Activated CD4-positive, alpha-beta T cell treated with anti-CD3 and anti-CD28 coated beads, Interleukin-2, Interleukin-4, amounts not matched to agents 100 ng/mL and 50 ng/mL, durations not matched to agents 16 hours and 8 hours (primary cell): ENCODE data around the gene REP15.
"Not testable (repeated sequence)": the region's sequence is repeated elsewhere in the genome, so short reads cannot be mapped to it uniquely, and the experiment has no call there.

Experiments
- DNase-seq: peaks from one replicate; pipeline ENCODE4 v3.0.0-alpha.2; 2020; ENCODE audit warnings: low spot score

Gene REP15

DNA sequence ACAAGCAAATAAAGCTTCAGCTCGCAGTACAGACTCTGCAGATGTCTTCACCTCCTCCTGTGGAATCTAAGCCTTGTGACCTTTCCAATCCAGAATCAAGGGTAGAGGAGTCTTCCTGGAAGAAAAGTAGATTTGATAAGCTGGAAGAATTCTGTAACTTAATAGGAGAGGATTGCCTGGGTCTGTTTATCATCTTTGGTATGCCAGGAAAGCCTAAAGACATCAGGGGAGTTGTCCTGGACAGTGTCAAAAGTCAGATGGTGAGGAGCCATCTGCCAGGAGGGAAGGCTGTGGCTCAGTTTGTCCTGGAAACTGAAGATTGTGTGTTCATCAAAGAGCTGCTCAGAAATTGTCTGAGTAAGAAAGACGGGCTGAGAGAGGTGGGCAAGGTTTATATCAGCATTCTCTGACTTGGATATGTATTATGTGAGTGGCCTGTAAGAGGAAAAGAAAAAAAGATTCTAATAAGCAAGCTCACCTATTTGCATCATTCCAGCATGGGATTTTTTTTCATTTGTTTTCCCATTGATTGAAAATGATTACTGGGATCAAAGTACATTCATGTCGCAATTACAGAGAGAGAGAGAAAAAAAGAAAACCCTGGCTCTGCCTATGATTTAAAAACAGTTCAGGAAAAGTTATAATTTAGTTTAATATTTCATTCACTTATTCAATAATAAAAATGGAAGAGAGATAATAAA lies 767 bp downstream of the REP15 start:
- no peak for DNase-seq

DNA sequence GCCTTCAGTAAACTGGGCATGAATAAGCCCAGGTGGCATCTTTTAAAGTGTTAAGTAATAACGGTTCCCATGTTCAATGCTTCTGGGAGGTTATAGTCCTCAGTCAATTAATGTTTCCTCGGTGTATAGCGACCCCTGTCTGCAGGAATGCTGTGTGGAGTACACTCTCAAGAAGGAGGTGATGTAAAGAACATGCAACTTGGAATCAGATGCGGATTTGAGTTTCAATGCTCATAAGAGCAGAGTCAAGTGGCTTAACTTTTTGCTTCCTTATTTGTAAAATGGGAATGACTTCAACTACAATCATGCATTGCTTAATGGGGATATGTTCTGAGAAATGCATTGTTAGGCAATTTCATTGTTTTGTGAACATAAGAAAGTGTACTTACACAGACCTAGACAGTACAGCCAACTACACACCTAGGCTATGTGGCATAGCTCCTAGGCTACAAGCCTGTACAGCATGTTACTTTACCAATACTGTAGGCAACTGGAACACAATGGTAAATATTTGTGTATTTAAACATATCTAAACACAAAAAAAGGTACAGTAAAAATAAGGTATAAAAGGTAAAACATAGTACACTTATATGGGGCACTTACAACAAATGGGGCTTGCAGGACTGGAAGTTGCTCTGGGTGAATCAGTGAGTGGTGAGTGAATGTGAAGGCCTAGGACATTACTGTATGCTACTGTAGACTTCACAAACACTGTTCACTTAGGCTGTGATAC lies 7.6 kb downstream of the REP15 start:
- peak; percentile 81 for DNase-seq

DNA sequence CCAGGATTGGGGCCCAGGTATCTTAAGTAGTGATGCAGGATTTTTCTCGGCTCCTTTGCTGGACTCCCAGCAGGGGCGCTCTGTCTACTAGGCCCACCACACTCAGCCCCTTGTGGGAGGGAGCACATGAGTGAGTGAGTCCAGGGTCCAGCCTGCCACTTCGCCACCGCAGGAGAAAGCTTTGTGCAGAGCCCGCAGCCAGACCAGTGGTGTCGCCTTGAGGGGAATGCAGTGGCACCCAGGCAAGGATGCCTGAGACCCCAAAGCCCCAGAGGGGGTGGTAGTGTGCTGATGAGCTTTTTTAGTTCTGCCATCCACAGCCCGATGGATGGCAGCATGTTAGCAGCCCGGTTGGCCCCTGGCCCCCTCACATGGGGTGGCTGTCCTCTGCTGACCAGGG lies 9.0 kb downstream of the REP15 start:
- no peak for DNase-seq

DNA sequence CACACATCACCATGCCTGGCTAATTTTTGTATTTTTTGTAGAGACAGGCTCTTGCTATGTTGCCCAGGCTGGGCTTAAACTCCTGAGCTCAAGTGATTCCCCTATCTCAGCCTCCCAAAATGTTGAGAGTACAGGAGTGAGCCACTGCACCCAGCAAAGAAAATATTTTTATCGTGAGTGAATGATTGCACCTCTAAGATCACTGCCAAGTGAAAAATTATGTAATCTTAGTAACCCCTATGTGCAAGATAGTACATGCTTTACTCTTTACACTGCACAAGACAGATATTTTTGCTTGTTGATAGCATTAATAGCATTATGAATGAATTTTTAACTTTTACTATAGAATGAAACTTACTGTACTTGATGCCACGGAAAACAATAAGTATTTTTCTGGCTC lies 11.0 kb downstream of the REP15 start:
- DNase-seq: no peak

DNA sequence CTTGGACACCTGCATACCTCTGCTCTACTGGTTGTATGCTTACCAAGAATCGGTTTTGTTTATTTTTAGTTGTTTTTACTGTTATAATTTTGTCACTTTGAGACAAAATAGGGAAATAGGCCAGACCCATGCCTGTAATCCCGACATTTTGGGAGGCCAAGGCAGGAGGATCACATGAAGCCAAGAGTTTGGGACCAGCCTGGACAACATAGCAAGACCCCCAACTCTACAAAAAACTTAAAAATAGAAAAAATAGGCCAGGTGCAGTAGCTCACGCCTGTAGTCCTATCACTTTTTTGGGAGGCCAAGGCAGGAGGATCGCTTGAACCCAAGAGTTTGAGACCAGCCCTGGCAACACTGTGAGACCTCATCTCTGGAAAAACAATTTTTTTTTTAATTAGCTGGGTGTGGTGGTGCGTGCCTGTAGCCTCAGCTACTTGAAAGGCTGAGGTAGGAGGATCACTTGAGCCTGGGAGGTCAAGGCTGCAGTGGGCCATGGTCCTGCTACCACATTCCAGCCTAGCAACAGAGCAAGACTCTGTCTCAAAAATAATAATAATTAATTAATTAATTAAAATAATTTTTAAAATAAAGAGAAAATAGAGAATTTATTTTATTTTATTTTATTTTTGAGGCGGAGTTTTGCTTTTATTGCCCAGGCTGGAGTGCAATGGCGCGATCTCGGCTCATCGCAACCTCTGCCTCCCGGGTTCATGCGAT lies 13.1 kb downstream of the REP15 start:
- no peak for DNase-seq

DNA sequence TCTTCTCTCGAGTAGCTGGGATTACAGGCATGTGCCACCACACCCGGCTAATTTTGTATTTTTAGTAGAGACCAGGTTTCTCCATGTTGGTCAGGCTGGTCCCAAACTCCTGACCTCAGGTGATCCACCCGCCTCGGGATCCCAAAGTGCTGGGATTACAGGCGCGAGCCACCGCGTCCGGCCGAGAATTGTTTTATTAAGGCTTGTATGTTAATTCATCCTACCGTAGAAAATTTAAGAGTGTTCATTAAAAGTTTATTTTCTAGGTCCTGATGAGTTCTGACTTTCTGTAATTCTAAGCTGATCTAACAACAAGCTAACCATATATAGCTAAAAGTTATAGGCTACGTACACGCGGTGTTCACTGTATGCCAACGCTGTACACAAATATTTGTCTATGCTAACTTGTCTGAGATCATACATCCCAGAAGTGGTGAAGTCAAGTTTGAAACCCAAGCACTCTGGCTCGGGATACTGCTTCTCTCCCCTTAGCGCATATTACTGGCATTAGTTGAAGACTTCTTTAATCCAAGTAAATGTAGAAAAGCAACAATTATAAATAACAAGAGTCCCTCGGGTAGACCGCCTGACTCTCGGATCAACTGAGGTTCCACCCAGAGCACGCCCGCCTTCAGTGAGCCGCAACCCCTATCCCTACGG lies 13.8 kb downstream of the REP15 start:
- peak; percentile 16 for DNase-seq

DNA sequence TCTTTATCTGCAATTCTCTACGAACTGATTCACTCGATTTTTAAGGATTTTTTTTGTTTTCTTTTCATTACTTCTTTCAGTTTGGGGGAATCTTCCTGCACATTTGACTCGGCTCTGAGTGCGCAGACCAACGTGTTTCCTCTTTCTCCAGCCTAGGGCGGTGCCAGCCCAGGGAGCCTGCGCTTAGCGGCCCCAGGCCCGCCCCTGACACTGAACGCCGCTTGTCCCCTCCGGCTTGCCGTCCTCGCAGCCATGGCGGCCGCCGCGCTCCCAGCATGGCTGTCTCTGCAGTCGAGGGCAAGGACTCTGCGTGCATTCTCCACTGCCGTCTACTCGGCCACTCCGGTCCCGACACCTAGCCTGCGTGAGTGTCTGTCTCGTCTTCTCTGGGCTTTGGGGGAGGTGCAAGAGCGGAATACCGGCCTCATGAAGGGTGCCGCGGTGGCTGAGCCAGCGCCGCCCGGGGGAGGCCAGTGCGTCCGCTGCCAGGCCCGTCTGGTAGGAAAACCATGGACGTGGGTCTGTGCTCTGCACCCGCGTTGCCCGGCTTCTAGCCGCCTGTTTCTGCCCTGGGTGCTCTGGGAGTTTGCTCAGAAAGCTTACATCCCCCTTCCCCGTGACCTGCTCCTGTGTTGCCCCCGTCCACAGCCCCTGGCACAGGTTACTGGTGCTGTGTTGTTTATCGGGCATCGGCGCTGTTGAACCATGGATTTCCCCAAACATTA lies 14.5 kb downstream of the REP15 start, which contains the start of gene MRPS35:
MRPS35 (plus strand) TSS at position 241 of the 725 bp plus-strand sequence; CDS start at position 253, 12 bp downstream.
- peak; percentile 91 for DNase-seq

DNA sequence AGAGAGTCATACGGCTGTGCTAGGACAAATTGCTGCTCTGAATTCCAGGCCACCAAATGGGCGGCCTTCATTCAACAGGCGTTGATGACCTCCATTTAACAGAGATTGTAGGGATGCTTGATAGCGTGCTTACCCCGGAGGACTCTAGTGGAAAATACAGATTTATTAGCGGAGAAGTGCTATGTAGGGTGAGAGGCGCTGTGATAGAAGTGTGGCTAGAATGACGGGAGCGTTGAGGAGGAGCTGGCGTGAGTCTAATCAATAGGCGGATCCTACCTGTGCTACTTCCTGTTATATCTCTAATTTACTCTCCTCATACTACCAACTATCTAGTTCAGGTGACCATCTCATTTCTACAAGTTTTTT lies 15.1 kb downstream of the REP15 start:
- DNase-seq: peak; percentile 35

DNA sequence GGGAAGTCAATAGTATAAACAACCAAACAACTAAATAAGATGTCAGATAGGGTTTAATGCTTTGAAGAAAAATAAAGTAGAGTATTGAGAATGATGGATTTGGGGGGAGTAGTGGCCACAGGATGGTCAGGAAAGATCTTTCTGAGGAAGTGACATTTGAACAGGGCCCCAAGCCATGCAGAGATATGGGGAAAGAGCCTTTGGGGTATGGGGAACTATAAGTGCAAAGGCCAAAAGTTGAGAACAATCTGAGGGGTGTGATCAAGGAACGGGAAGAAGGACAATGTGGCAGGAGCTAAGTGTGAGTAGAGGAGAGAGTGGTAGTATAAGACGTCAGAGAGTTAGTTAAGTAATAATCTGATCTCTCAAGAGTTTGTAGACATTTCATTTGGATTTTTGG lies 15.7 kb downstream of the REP15 start:
- no peak for DNase-seq

DNA sequence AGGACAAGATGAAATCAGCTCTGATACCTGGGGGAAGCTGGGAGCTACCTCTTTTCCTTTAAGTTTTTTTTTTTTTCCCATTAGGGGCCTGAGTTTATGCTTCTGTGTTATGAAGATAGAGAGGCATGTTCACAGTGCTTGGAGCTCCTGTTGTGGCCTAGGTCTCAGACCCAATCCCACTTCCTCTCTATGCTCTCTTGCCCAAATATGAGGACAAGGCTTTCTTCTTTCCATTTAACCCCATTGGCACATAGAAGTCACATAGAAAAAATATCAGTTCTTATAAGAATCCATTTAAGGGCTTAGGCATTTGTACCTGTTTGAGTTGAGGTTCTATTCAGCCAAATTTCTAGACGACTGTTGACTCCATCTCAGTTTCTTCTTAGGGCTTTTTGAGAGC lies 27.0 kb downstream of the REP15 start:
- no peak for DNase-seq

DNA sequence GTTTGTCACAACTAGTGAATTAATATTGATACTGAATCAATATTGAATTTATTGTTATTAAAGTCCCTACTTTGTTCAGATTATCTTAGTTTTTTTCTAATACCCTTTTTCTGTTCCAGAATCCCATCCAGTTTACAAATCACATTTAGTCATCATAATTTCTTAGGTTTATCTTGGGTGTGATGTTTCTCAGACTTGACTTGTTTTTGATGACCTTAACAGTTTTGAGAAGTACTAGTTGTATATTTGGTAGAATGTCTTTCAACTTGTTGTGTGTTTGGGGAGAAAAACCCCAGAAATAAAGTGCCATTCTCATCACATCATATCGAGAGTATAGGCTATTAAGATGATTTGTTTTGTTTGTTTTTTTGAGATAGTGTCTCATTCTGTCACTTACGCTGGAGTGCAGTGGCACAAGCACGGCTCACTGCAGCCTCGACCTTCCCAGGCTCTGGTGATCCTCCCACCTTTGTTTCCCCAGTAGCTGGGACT lies 33.9 kb downstream of the REP15 start:
- DNase-seq: no peak

DNA sequence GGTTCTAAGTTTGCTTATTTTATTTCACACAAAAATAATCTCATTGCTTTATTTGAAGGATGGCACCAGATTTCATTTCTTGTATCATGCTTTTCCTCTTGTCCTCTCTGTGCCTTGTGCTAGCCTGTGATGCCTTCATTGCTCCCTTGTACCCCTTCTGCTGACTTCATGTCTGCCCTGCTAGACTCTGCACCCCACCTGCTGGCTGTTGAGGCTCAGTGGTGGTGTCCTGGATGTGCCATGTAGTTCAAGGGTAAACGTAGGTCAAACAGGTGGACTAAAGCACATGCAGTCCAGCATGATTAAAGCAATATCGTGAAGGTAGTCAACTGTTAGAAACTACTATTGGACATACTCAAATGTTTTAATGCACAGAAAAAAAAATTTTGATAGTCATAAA lies 36.0 kb downstream of the REP15 start:
- peak; percentile 23 for DNase-seq

DNA sequence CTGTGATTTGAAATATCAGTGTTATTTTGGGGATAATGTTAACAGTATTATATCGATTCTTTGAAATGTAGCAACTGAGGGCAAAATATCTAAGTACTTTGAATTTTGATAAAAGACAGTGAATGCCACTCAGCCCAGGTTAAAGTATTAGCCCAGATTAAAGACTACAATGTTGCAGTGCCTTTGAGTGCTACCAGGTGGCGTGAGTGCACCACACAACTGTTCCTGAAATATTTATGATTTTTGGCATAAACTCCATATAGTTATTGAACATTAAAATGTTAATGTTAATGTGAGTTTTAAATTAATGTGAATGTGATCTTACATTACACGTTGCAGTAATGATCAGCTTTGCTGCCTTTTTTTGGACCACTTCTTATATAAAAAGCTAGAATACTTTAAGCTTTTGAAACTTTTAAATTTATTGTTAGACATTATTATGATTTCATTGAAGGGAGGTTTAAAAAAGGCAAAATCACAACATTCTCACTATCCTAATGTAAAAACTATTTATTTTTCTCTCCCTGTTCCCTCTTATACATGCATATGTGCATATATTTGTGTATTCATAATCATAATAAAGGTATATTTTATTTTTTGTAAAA lies 36.9 kb downstream of the REP15 start:
- DNase-seq: peak; percentile 32

DNA sequence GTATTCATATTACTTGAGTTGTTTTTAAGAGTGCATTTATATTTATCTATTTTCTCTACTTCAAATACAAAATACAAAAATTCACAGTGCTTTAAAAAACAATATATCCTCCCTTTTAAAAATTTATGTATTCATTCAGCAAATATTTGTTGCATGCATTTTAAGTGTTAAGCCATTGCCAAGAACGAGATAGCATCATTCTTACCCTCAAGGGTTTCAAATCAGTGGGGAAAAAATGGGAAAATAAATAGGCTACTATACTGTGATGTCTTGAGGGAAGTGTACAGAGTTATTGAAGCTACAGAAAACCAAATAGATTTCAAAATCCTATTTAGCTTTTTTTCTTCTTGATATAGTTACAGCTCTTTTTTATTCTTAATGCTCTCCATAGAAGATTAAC lies 37.5 kb downstream of the REP15 start:
- no peak for DNase-seq

DNA sequence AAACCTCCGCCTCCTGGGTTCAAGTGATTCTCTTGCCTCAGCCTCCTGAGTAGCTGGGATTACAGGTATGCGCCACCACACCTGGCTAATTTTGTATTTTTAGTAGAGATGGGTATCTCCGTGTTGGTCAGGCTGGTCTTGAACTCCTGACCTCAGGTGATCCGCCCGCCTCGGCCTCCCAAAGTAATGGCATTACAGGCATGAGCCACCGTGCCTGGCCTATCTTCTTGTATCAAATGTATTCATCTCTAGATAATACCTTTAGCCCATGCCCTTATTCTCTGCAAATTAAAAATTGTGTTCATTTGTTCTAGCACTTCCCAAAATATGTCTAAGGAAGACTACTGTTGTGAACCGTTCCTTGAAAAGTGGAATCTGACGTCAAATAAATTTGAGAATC lies 38.1 kb downstream of the REP15 start:
- DNase-seq: not testable (repeated sequence)

DNA sequence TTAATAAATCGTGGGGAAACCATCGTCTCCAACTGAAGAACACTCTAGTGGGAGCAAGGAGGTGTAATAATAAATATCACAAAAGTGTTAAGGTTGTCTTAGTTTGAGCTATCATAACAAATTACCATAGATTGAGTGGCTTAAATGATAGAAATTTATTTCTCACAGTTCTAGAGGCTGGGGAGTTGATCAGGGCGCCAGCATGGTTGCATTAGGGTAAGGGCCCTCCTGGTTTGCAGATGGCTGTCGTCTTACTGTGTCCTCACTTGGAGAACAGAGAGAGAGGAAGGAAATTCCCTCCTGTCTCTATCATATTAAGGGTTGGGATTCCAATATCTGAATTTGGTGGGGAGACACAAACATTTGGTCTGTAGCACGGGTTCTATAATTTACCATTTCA lies 47.4 kb downstream of the REP15 start:
- DNase-seq: no peak

DNA sequence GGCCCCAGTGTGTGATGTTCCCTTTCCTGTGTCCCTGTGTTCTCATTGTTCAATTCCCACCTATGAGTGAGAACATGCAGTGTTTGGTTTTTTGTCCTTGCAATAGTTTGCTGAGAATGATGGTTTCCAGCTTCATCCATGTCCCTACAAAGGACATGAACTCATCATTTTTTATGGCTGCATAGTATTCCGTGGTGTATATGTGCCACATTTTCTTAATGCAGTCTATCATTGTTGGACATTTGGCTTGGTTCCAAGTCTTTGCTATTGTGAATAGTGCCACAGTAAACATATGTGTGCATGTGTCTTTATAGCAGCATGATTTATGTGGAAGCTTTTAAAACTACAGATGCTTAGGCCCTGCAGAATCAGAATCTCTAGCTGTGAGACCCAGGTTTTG lies 49.5 kb downstream of the REP15 start:
- DNase-seq: not testable (repeated sequence)
